Measurements from ENCODE around the gene PAX8. TPM values are rescaled to one million over a fixed set of nuclear protein-coding genes. Genes with fewer than 3 reads are reported as not detected.

Gene PAX8
- total and polyA plus RNA-seq, 2 donors (not counting 1 experiment from before 2014, with no cell fraction given): 0.45 to 0.64 TPM

- TF ChIP-seq EZH2 (IDR thresholded peaks at IDR 0.05; ENCODE audit: borderline replicate concordance, insufficient read depth, low read depth, low read length, poor library complexity, severe bottlenecking): no peak
- TF ChIP-seq CTCF (IDR thresholded peaks at IDR 0.05): no peak
- CTCF ChIA-PET: interaction anchor here (1.1 to 1.9 kb wide), 4 partner anchors 9 to 23 kb away, joined by 3 to 5 read pairs (median 4); no protein-coding TSS in a partner anchor
Observed at GRCh38 chr2:113221846-113222245, 56.9 kb downstream of the PAX8 start.

DNA sequence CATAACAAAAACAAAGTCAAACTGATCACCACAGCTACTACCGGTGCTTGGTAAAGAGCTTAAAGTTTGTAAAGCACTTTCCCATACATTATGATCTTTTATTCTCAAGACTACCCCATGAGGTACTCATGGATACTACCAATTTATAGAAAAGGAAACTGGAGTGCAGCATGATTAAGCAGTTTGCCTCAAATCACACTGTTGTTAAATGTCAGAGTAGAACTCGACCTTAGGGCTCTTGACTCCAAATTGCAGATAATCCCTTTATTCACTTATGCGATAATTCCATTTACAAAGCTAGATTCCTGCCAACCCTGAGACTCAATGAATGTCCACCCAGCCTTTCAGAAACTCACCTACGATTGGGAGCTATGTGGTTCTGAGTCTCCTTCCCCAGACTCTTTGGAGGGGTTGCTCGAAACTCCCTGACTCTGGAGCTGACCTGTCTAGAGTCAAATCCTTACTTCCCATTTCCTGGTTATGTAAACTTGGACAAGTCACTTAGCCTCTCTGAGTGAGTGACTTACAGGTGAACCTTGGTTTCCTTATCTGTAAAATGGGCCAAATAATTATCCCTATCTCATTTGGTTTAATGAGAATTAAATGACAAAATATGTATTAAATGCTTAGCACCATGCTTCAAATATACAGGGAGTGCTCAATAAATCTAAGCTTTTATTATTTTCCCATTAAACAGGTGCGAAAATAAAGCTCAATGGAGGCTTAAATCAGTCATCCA is 57.6 kb downstream of the PAX8 start:
- CTCF ChIA-PET: interaction anchor here (0.9 to 1.8 kb wide), 4 partner anchors 11 to 83 kb away, joined by 3 to 8 read pairs (median 4); no protein-coding TSS in a partner anchor
- Mint-ChIP-seq H3K9me3 (ENCODE audit: insufficient read depth) (no peaks in the 10 kb centered on the region), H3K27ac (no peak overlapping the region), H3K27me3 (peaks cover 7% of the 10 kb centered on the region), H3K4me1 (peaks cover 15% of the 10 kb centered on the region), H3K4me3 (no peak overlapping the region)
- Histone ChIP-seq H4K20me1 (ENCODE audit: control insufficient read depth, insufficient read depth, low read length, poor library complexity, severe bottlenecking) (no peaks in the 10 kb centered on the region), H2AFZ (ENCODE audit: insufficient read depth, low read depth, low read length, poor library complexity, severe bottlenecking) (no peak overlapping the region), H3K79me2 (ENCODE audit: control insufficient read depth, insufficient read depth, low read length) (no peaks in the 10 kb centered on the region), H3K9me3 (ENCODE audit: control extremely low read depth in 1 of 3, control insufficient read depth in 2 of 3, insufficient read depth in 1 of 3, low read length in 2 of 3) (no peaks in the 10 kb centered on the region), H3K4me3 (ENCODE audit: control extremely low read depth in 1 of 5, extremely low read depth in 1 of 5, insufficient read depth in 1 of 5, low read depth in 2 of 5, low read length in 4 of 5) (no peak overlapping the region), H3K27me3 (replicated peaks in 1 of 4; ENCODE audit: control extremely low read depth in 1 of 4, control insufficient read depth in 3 of 4, insufficient read depth in 4 of 4, low read length in 3 of 4) (peaks cover 0 to 10% (median 4%) of the 10 kb centered on the region in 4 experiments), H3K4me1 (ENCODE audit: control insufficient read depth in 2 of 2, insufficient read depth in 2 of 2, low read length in 2 of 2) (peaks cover 10 to 12% of the 10 kb centered on the region in 2 donors), H3K27ac (ENCODE audit: low read length in 2 of 2) (no peak overlapping the region), H3K36me3 (replicated peaks in 1 of 2; ENCODE audit: control extremely low read depth in 1 of 2, control insufficient read depth in 1 of 2, extremely low read depth in 1 of 2, insufficient read depth in 2 of 2, low read length in 1 of 2) (no peaks in the 10 kb centered on the region), H3K9ac (ENCODE audit: low read length) (no peak overlapping the region), H3K4me2 (replicated peaks; ENCODE audit: low read depth, low read length, poor library complexity, severe bottlenecking) (no peak overlapping the region)
- intact Hi-C loops (cut with micrococcal nuclease): no loop called here
- ATAC-seq (ENCODE audit: low read depth) (no peak), DNase-seq (no peak)
- TF ChIP-seq EZH2 (IDR thresholded peaks at IDR 0.05; ENCODE audit: borderline replicate concordance, insufficient read depth, low read depth, low read length, poor library complexity, severe bottlenecking) (no peak), CTCF (IDR thresholded peaks at IDR 0.05) (no peak)
- WGBS (ENCODE audit: insufficient coverage): 29% methylated on average over 1 of the region's 6 CpGs
- POLR2A ChIA-PET: no interaction called here

More at GRCh38 chr2:113221846-113222245, 56.9 kb downstream of the PAX8 start:
- Histone ChIP-seq H3K36me3 (replicated peaks in 1 of 2; ENCODE audit: control extremely low read depth in 1 of 2, control insufficient read depth in 1 of 2, extremely low read depth in 1 of 2, insufficient read depth in 2 of 2, low read length in 1 of 2) (no peaks in the 10 kb centered on the region), H3K4me3 (ENCODE audit: control extremely low read depth in 1 of 5, extremely low read depth in 1 of 5, insufficient read depth in 1 of 5, low read depth in 2 of 5, low read length in 4 of 5) (no peak overlapping the region), H3K27me3 (replicated peaks in 1 of 4; ENCODE audit: control extremely low read depth in 1 of 4, control insufficient read depth in 3 of 4, insufficient read depth in 4 of 4, low read length in 3 of 4) (peaks cover 0 to 10% (median 4%) of the 10 kb centered on the region in 4 experiments), H4K20me1 (ENCODE audit: control insufficient read depth, insufficient read depth, low read length, poor library complexity, severe bottlenecking) (no peaks in the 10 kb centered on the region), H3K9me3 (ENCODE audit: control extremely low read depth in 1 of 3, control insufficient read depth in 2 of 3, insufficient read depth in 1 of 3, low read length in 2 of 3) (no peaks in the 10 kb centered on the region), H3K4me1 (ENCODE audit: control insufficient read depth in 2 of 2, insufficient read depth in 2 of 2, low read length in 2 of 2) (peaks cover 10 to 12% of the 10 kb centered on the region in 2 donors), H2AFZ (ENCODE audit: insufficient read depth, low read depth, low read length, poor library complexity, severe bottlenecking) (no peak overlapping the region), H3K27ac (ENCODE audit: low read length in 2 of 2) (no peak overlapping the region), H3K9ac (ENCODE audit: low read length) (no peak overlapping the region), H3K79me2 (ENCODE audit: control insufficient read depth, insufficient read depth, low read length) (no peaks in the 10 kb centered on the region), H3K4me2 (replicated peaks; ENCODE audit: low read depth, low read length, poor library complexity, severe bottlenecking) (no peak overlapping the region)
- intact Hi-C loops (cut with micrococcal nuclease): no loop called here
- Mint-ChIP-seq H3K4me1 (peaks cover 15% of the 10 kb centered on the region), H3K27me3 (peaks cover 7% of the 10 kb centered on the region), H3K4me3 (no peak overlapping the region), H3K27ac (no peak overlapping the region), H3K9me3 (ENCODE audit: insufficient read depth) (no peaks in the 10 kb centered on the region)
- DNase-seq (no peak), ATAC-seq (ENCODE audit: low read depth) (no peak)
- WGBS (ENCODE audit: insufficient coverage): 83% methylated on average over 1 of the region's 6 CpGs
- POLR2A ChIA-PET: no interaction called here
